HG03571 (cell line): Measurements from ENCODE around the gene FAM83C.

Experiments used
- ATAC-seq: cut with Tn5 transposase; IDR thresholded peaks from one replicate; pipeline ENCODE4 v1.9.1; 2021; ENCODE audit not compliant: unreplicated experiment

FAM83C gene

DNA sequence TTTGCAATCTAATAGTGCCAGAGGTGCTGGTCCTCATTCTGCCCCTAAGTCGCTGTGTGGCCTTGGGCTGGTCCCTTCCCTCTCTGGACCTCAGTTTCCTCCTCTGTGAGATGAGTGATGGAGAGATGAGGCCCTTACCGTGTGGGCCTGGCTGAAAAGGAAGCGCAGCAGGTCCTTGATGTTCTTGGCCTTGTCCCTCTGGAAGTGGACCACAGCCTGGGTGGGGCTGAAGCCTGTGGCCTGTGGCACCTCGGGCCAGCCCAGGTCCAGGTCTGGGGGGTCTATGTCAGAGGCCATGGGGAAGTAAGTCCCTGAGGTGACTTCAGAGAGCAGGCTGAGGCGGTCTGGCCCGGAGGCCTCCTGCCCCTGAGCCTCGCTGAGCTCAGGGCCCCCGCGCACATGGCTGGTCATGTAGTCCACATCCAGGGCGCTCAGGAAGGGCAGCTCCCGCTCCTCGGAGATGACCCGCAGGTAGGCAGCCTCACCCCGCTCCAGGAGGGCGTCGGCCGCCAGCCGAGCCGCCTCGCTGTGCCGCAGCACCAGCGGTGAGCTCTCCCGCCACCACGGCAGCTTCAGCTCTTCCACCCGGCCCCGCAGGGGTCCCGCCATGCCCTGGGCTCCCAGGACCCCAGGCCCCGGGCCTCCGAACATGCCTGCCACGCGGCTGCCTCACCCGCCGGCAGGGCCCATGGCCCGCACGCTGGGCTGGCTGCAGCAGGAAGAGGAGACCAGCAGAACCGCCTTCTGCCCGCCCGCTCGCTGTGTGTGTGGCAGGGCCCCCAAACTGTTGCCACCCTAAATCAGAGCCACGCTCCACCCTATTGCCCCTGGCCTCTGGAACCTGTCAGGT lies at the start of gene FAM83C:
Gene FAM83C, minus strand, starts transcription at position 772 of the 850 bp plus-strand sequence. Its CDS starts 121 bp downstream, at position 651.
- ATAC-seq = no peak

DNA sequence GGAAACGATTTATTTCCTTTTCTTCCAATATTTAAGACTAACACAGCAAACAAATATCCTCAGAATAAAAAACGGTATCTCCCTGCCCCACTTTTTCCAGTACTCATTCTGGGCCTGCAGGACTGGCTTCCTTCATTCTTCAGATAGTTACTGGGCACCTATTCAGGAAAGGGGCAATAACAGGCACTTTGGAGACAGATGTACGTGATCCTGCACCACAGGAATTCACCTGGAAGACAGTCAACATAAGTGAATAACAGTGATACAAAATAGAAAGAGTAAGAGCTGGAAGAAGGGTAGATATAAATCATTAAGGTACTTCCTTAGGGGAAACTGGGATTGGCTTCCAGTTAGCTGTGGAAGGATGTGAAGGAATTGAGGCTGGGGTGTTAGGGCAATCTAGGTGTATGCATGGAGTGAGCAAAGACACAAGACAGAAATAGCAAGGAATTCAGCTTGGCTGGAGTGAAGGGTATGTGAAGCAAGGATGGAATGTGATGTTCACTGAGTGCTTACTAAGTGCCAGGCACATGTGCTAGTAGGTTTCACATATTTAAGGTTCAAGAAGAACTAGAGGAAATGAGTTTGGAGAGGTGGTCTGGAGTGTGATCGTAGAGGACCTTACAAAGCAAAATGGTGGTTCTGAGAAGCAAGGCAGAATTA lies 49.3 kb upstream of the FAM83C start:
- no peak for ATAC-seq

DNA sequence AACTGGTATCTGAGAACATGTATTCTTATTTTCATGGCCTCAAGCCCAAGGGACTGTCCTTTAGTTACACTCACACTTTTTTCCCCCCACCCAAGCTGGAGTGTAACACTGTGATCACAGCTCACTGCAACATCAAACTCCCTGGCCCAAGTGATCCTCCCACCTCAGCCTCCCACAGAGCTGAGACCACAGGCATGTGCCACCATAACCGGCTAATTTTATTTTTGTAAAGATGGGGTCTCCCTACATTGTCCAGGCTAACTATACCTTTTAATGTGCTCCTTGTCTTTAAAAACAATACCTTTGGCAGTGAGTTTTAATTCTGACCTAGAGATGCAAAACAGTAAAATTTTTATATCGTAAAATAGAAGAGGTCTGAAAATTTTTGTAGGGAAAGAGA lies 48.2 kb upstream of the FAM83C start:
- no peak for ATAC-seq

DNA sequence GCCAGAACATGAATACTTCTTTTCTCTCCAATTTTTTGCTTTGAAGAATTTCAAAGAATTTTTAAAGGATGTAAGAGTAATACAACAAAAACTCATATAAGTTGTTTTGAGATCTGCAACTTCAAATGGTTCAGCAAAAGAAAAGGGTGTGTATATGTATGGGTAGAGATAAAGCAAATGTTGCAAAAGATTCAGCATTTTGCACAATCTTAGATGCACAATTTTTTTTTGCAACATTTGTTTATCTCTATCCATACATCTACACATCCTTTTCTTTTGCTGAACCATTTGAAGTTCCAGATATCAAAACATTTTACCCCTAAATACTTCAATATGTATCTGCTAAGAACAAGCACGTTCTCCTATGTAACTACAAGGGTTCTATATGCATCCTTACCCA lies 47.4 kb upstream of the FAM83C start:
- no peak for ATAC-seq

DNA sequence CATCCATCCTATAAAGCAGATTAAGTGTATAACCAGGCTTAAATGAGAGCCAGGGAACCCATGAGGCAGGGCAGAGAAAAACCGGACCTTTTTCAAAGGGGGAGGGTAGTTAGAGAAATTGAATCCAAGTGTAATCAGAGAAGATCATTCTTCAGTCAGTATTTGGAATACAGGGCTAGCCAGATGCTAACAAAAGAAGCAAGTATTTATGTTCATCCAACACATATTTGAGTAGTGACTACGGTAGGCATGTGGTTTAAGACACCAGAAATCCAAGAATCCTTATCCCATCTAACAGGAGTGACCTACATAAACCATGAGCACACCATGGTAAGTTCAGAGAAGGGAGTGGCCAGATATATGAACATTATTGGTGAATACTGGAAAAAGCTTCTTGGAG lies 46.8 kb upstream of the FAM83C start:
- no peak for ATAC-seq

- ATAC-seq = no peak
These were observed 42.3 kb upstream of the FAM83C start for GRCh38 chr20:35334311-35335101.

DNA sequence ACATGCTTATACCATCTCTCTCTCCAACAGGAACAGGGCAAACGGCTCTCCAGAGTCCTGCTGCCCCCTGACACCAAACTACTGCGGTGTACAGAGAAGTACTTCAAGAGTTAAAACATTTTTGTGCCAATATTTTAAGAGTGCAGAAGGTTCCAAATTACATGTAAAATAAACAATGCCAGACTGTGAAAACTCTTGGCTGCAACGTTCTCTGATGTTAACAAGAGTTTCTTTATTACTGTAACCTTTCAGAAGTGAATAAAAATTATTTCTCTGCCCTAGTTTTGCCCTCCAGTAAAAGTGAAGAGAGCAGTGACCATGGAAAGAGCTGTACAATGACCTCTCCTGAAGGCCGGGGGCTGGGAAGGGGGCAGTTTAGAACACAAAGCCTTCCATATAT lies 41.4 kb upstream of the FAM83C start:
- no peak for ATAC-seq

DNA sequence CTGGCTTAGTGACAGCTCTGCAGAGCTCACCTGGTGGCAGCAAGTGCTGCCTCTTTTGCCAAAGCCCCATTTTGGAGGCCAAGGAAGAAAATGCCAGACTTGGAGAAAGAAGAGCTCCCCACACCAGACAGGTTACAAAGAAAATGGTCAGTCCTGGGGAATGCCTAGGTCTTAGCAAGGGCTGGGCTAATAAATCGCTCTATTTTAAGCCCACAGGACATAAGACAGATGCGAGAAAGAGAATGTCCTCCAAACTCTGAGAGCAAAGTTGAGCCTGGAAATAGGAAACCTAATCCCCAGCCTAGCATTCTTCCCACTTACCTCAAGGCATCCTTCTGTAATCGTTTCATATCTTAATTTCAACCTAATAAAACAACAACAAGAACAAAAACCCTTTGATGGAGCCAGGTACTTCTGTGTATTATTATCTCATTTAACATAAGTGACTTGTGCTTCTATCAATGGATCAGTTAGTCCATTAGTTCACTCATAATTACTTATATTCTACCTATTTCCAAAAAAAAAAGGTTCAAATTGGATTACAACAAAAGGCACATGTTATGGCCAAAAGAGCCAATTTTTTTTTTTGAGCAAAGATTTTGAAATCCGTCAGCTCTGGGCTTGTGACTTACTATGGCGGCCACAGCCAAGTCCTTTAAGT lies 40.4 kb upstream of the FAM83C start:
- ATAC-seq = no peak

- no peak for ATAC-seq
These were observed 37.4 kb upstream of the FAM83C start for GRCh38 chr20:35329435-35330139.

DNA sequence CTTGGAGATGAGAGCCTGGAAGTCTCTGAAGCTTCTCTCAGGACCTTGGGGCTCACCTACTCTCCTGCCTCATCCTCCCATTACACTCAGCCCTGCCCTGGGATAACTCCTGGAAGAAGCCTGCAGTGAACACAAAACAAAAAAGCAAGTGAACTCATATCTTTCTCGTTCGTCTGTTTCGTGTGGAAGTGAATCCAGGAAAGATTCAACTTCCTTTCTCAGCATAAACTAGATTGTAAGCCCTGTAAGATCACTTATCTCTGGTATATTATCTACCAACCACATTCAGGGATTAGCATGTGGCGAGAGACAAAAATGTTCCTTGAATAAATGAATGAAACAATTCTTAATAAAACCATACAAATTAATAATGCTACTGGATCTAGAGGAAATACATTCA lies 36.5 kb upstream of the FAM83C start:
- ATAC-seq = no peak

DNA sequence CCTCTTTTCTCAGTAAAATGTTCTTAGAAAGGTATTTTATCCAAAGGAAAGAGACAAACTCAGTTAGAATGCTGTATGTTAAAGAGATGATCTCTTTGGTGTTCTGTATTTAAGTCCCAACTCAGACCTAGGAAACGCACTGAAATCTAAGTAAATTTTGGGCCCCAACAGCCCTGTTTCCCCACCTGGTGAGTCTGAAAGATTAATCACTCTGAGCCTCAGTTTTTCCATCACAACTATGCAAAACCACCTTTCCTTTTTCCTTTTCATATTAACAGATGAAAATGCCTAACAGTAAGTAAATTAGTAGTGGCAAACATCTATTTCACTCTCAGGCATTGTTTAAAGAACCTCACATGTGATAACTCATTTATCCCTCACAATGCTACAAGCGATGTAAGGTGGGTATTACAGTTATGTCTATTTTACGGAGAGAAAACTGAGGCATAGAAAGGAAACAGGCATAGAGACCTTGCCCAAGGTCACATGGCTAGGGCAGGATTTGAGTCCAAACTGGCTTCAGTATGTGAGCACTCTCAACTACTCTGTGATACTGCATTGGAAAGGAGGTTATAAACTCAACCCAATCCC lies 36.0 kb upstream of the FAM83C start:
- no peak for ATAC-seq

DNA sequence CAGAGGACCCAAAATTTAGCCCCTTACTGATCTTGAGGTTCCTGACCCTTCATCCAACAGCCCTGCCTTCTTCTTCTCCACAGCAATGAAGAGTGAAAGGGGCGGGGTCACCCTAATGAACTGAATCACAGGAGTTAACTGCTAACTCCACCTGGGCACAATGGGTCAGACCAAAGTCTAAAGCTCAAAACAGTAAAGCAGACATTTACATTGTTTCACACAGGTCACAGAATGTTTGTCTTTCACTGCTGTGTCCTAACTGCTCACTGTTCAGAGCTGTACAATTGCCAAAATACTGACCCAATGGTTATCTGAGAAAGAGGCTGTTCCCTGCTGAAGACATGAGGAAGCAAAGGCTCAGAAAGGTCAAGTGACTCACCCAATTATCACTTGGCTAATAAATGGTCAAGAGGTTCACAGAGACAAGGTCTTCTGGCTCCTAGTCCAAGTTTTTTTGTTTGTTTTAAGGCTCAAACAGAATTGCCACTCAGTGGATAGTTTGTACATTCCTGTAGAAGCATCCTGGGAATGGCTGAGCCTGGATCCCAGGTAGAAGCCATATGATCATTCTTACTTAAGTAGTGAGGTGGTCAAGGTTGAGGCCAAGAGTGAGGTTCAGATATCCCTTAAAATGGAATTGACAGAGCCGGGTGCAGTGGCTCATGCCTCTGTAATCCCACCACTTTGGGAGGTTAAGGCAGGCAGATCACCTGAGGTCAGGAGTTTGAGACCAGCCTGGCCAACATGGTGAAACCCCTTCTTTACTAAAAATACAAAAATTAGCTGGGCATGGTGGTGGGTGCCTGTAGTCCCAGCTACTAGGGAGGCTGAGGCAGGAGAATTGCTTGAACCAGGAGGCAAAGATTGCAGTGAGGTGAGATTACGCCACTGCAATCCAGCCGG lies 35.1 kb upstream of the FAM83C start:
- ATAC-seq = no peak

DNA sequence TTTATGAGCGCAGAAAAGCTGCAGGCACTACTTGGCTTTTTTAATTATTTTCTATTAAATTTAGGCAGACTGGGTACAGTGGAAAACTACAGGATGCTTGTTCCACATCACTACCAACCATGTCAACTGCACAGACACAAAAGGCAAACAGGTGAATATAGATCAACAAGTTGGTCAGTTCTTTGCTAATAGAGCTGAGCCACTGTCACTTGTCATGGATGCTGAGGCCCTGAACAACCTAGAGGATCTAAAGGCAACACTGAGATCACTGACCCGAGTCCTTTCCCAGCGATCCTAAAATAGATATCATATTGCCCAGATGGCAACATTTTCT lies 34.5 kb upstream of the FAM83C start:
- ATAC-seq = no peak

DNA sequence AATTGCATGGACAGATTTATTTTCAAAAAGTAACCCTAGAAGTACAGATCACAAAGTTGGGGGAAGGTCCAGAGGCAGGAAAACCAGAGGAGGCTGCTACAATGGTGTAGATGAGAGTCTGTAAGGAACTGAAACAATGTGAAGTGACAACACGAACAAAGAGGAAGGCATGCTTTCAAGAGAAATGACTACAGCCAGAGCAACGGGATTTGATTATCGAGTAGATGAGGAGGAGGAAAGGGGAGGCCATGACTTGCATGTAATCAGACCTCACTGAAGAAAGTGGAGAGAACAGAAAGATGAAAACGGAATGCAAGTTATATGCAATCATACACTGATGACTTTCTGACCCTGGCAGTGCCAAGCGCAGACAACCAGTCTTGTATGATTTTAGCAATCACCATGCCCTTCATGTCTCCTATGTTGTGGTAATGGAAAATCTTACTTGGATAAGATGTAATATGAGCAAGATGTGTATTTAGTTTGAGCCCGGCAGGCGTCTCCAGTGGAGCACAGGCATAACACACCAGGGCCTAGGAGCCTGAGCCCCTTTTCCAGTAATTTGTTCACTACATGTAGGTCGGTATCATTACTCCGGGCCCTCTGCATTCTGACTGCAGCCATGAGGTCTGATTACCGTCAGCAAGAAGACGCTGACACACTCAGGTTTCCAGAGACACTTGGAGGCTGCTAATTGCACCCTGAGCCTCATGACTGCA lies 34.0 kb upstream of the FAM83C start:
- no peak for ATAC-seq

- ATAC-seq = no peak
These were observed 33.2 kb upstream of the FAM83C start for GRCh38 chr20:35325401-35325800.

DNA sequence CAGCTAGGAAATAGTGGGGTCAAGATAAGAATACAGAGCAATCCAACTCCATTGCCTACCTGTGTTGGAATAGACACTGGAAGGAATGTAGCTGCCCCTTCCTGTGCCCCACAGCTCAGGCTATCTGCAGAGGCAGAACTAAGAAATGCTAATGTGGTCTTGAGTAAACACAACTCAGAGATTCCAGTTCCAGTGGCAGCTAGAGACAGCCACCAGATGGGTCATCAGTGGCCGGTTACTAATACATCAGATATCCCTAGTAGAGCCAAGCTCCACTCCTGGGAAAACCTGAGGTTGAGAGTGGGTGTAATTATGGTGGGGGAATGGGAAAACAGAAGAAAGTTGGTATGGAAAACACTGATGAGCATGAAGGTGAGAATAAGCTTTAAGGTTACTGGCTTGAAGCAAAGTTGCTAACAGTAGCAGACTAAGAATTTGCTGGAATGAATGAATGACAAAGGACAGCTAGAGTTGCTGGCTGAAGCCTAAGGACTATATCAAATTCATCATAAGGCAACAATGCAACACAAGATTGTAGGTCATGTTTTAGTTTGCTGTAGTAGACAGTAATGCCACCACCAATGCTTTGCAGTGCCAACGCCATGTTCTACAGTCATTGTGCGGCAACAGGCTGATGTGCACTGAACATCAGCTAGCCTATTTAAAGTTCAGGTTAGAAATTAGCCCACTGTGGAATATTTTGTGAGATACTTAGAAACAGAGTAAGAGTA lies 28.3 kb upstream of the FAM83C start:
- no peak for ATAC-seq

GRCh38 chr20:35319871-35320197 lies 27.6 kb upstream of the FAM83C start:
- ATAC-seq = no peak

GRCh38 chr20:35319192-35319870 lies 27.1 kb upstream of the FAM83C start:
- ATAC-seq = no peak
